Measurements from ENCODE around the gene DUSP2. TPM values are rescaled to one million over a fixed set of nuclear protein-coding genes. Genes with fewer than 3 reads are reported as not detected.

DUSP2 gene
- total RNA-seq, 4 donors from 2014 or later, result 2.4 to 33.3 (median 6.2) TPM

DNA sequence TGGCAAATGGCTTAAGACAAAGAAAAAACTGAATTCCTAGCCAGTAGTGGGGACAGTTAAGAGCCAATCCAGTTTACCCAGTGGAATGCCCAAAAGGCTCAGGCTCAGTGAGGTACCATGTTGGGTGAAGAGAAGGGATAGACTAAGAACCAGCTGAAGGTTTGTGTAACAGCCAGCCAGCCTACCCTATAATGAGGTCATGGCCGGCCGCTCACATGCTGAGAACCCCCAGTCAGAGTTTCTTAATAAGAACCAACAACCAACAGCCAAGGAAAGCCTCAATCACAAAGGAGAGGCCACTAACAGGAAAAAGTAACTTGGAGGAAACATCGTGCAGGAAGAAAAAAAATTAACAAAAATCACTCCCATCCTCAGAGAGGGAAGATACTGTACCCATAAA, 25.4 kb upstream of the DUSP2 start:
- Histone ChIP-seq H3K36me3 (no peaks in the 10 kb centered on the region), H3K4me3 (no peak overlapping the region), H3K27me3 (no peaks in the 10 kb centered on the region), H3K9me3 (peaks cover 0 to 4% of the 10 kb centered on the region in 2 donors), H3K27ac (no peak overlapping the region), H3K4me1 (no peaks in the 10 kb centered on the region)
- intact Hi-C loops (cut with DNase I; ENCODE audit: low total_unique reads), result no loop called here
- no peak for TF ChIP-seq CTCF (IDR thresholded peaks at IDR 0.05)
- TF ChIP-seq POLR2A (IDR thresholded peaks at IDR 0.05), result no peak
- DNase-seq, result no peak

- Histone ChIP-seq H3K4me3 (no peak overlapping the region), H3K27ac (no peak overlapping the region), H3K27me3 (no peaks in the 10 kb centered on the region), H3K4me1 (no peaks in the 10 kb centered on the region), H3K36me3 (no peaks in the 10 kb centered on the region), H3K9me3 (peaks cover 0 to 4% of the 10 kb centered on the region in 2 donors)
- no peak for TF ChIP-seq POLR2A (IDR thresholded peaks at IDR 0.05)
- TF ChIP-seq CTCF (IDR thresholded peaks at IDR 0.05), result no peak
- intact Hi-C loops (cut with DNase I; ENCODE audit: low total_unique reads), result no loop called here
- DNase-seq, result no peak
Observed at GRCh38 chr2:96169868-96170507, 24.7 kb upstream of the DUSP2 start.

- DNase-seq, result no peak
- no peak for TF ChIP-seq CTCF (IDR thresholded peaks at IDR 0.05)
- TF ChIP-seq POLR2A (IDR thresholded peaks at IDR 0.05), result no peak
- Histone ChIP-seq H3K9me3 (peaks cover 0 to 4% of the 10 kb centered on the region in 2 donors), H3K4me3 (no peak overlapping the region), H3K36me3 (no peaks in the 10 kb centered on the region), H3K4me1 (no peaks in the 10 kb centered on the region), H3K27ac (no peak overlapping the region), H3K27me3 (no peaks in the 10 kb centered on the region)
- intact Hi-C loops (cut with DNase I; ENCODE audit: low total_unique reads), result no loop called here
Observed at GRCh38 chr2:96167407-96168013, 22.3 kb upstream of the DUSP2 start.

- Histone ChIP-seq H3K27me3 (no peaks in the 10 kb centered on the region), H3K36me3 (no peaks in the 10 kb centered on the region), H3K4me3 (no peak overlapping the region), H3K9me3 (peaks cover 0 to under 1% of the 10 kb centered on the region in 2 donors), H3K4me1 (no peaks in the 10 kb centered on the region), H3K27ac (no peak overlapping the region)
- intact Hi-C loops (cut with DNase I; ENCODE audit: low total_unique reads), result no loop called here
- TF ChIP-seq CTCF (IDR thresholded peaks at IDR 0.05) (no peak), POLR2A (IDR thresholded peaks at IDR 0.05) (no peak)
- no peak for DNase-seq
Observed at GRCh38 chr2:96164459-96165184, 19.4 kb upstream of the DUSP2 start.
